ENCODE measurements around the gene RNF26. TPM values are rescaled to one million over a fixed set of nuclear protein-coding genes. Genes with fewer than 3 reads are reported as not detected.

The RNF26 gene
- total and polyA plus RNA-seq, 2 of the 13 experiments (the other 11 are each of a cell fraction or from before 2014, with no cell fraction given), result 11.9 to 26.3 TPM

- TF ChIP-seq, protein P1, sequence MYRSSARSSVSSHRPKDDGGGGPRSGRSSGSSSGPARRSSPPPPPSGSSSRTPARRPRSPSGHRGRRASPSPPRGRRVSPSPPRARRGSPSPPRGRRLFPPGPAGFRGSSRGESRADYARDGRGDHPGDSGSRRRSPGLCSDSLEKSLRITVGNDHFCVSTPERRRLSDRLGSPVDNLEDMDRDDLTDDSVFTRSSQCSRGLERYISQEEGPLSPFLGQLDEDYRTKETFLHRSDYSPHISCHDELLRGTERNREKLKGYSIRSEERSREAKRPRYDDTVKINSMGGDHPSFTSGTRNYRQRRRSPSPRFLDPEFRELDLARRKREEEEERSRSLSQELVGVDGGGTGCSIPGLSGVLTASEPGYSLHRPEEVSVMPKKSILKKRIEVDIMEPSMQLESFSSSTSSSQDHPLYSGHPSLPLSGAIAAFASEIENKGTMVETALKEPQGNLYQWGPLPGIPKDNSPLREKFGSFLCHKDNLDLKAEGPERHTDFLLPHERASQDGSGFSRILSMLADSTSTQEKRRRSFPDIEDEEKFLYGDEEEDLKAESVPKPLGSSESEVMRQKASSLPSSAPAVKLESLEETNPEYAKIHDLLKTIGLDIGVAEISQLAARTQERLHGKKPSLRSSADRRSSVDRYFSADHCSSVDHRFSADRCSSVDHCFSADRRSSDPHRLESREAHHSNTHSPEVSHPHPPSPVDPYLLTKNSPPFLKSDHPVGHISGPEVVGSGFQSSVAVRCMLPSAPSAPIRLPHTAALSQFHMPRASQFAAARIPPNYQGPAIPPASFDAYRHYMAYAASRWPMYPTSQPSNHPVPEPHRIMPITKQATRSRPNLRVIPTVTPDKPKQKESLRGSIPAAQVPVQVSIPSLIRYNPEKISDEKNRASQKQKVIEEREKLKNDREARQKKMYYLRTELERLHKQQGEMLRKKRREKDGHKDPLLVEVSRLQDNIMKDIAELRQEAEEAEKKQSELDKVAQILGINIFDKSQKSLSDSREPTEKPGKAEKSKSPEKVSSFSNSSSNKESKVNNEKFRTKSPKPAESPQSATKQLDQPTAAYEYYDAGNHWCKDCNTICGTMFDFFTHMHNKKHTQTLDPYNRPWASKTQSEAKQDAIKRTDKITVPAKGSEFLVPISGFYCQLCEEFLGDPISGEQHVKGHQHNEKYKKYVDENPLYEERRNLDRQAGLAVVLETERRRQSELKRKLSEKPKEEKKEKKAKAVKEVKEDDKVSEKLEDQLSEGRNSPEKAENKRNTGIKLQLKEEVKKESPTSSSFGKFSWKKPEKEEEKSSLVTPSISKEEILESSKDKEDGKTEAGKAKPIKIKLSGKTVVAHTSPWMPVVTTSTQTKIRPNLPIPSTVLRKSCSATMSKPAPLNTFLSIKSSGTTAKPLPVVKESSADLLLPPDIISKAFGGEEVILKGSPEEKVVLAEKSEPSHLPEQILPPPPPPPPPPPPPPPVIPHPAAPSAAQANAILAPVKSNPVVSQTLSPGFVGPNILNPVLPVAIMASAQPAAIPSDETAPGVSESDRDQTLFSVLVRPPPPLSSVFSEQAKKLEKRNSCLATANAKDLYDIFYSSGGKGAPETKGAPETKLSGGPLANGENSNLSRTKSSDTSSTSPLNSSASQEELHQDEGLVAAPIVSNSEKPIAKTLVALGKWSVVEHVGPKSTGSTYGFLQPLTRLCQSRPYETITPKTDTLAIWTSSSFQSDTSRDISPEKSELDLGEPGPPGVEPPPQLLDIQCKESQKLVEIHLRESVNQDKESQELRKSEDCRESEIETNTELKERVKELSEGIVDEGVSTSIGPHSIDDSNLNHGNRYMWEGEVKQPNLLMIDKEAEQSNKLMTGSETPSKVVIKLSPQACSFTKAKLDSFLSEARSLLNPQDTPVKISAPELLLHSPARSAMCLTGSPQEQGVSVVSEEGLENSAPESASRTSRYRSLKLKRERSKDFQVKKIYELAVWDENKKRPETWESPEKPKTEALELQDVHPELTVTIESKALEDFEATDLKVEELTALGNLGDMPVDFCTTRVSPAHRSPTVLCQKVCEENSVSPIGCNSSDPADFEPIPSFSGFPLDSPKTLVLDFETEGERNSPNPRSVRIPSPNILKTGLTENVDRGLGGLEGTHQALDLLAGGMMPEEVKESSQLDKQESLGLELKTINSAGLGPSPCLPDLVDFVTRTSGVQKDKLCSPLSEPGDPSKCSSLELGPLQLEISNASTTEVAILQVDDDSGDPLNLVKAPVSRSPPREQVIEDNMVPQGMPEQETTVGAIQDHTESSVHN (CRISPR knock-in tag; IDR thresholded peaks at IDR 0.05), result no peak
- no peak for TF ChIP-seq ZNF83 (CRISPR knock-in tag; IDR thresholded peaks at IDR 0.05; ENCODE audit: borderline replicate concordance)
- no peak for TF ChIP-seq SRSF4 (IDR thresholded peaks at IDR 0.05; ENCODE audit: low read depth, low read length, poor library complexity, severe bottlenecking)
- no peak for TF ChIP-seq NFATC3 (CRISPR knock-in tag; IDR thresholded peaks at IDR 0.05)
- TF ChIP-seq, protein P2, sequence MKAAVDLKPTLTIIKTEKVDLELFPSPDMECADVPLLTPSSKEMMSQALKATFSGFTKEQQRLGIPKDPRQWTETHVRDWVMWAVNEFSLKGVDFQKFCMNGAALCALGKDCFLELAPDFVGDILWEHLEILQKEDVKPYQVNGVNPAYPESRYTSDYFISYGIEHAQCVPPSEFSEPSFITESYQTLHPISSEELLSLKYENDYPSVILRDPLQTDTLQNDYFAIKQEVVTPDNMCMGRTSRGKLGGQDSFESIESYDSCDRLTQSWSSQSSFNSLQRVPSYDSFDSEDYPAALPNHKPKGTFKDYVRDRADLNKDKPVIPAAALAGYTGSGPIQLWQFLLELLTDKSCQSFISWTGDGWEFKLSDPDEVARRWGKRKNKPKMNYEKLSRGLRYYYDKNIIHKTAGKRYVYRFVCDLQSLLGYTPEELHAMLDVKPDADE (CRISPR knock-in tag; IDR thresholded peaks at IDR 0.05), result no peak
- peak; percentile 81; the same call in 1 of the 2 replicates for TF ChIP-seq SIN3A (IDR thresholded peaks at IDR 0.05; ENCODE audit: borderline replicate concordance, low read depth, low read length)
- no peak; the same call in 1 of the 2 replicates for TF ChIP-seq GFI1 (CRISPR knock-in tag; IDR thresholded peaks at IDR 0.05; ENCODE audit: borderline replicate concordance)
- TF ChIP-seq ZHX1 (CRISPR knock-in tag; IDR thresholded peaks at IDR 0.05; ENCODE audit: low read depth), result no peak
- TF ChIP-seq PRMT3 (CRISPR knock-in tag; IDR thresholded peaks at IDR 0.05; ENCODE audit: borderline replicate concordance, low read depth), result no peak
- peak; percentile 98 for TF ChIP-seq ZBTB33 (CRISPR knock-in tag; IDR thresholded peaks at IDR 0.05)
- no peak for TF ChIP-seq ZNF816 (CRISPR knock-in tag; IDR thresholded peaks at IDR 0.05; ENCODE audit: borderline replicate concordance)
- no peak for TF ChIP-seq RNF2 (conservative IDR thresholded peaks at IDR 0.05; ENCODE audit: low read depth)
- no peak for TF ChIP-seq CREB1 (IDR thresholded peaks at IDR 0.05)
- no peak for TF ChIP-seq CREB1 (CRISPR knock-in tag; IDR thresholded peaks at IDR 0.05)
- TF ChIP-seq RORA (CRISPR knock-in tag; IDR thresholded peaks at IDR 0.05), result no peak
These were observed 42.0 kb downstream of the RNF26 start (continued) for GRCh38 chr11:119376197-119376847.
